Endothelial cell of umbilical vein (primary cell): Measurements from ENCODE around the gene TAF10. TPM values are rescaled to one million over a fixed set of nuclear protein-coding genes. Genes with fewer than 3 reads are reported as not detected.

Experiments
- BruUV-seq: library from RNA; stranded (reverse); fragments of 400-500 nt; replicated peaks from 2 replicates; lab custom pipeline; 2021; lab: Mats Ljungman, UMichigan
- CTCF ChIA-PET: fragments of 300-600, 350-600 bp; sonication (Branson Sonifier 250); formaldehyde crosslinking; loops from one replicate; lab custom pipeline; 2021; ENCODE audit warnings: antibody characterized with exemption, inconsistent platforms; lab: Charles Lee
- POLR2A ChIA-PET: fragments of 300-600, 350-600 bp; sonication (Branson Sonifier 250); formaldehyde crosslinking; loops from one replicate; lab custom pipeline; 2021; ENCODE audit warnings: antibody characterized with exemption, inconsistent platforms; lab: Charles Lee
- DNase-seq: peaks from one replicate; pipeline ENCODE4 v3.0.0-alpha.2; 2011; ENCODE audit warnings: low read depth, low spot score
- FAIRE-seq: peaks from 2 replicates; lab custom pipeline; 2011; peaks lifted over from hg19 to GRCh38; lab: Jason Lieb, UNC
- H2AFZ ChIP-seq: 2 replicates; pipeline ENCODE4 v1.6.0; 2012; ENCODE audit warnings: low read depth, low read length, control low read depth, inconsistent platforms
- H3K27ac ChIP-seq: 2 replicates; pipeline ENCODE4 v1.5.1; 2011; ENCODE audit warnings: low read depth, mild to moderate bottlenecking, control low read depth, low read length, moderate library complexity; ENCODE audit not compliant: insufficient read depth
- H3K27me3 ChIP-seq, 2 experiments: 2 replicates each; pipeline versions ENCODE4 v1.6.0 to v1.6.1; 2011; ENCODE audit warnings: low read length in 2 of 2, mixed read lengths in 1 of 2; ENCODE audit not compliant: control insufficient read depth in 2 of 2, insufficient read depth in 2 of 2
- H3K36me3 ChIP-seq, 2 experiments: 2 replicates in 1 of 2; 3 replicates in 1 of 2; pipeline ENCODE4 v1.5.1; 2011; ENCODE audit warnings: low read length in 2 of 2, mild to moderate bottlenecking in 1 of 2, moderate library complexity in 1 of 2; ENCODE audit not compliant: control insufficient read depth in 2 of 2, insufficient read depth in 2 of 2; ENCODE audit errors: extremely low read depth in 1 of 2
- H3K4me1 ChIP-seq: 3 replicates; pipeline ENCODE4 v1.5.1; 2011; ENCODE audit warnings: mild to moderate bottlenecking, low read length; ENCODE audit not compliant: control insufficient read depth, insufficient read depth; ENCODE audit errors: extremely low read depth
- H3K4me2 ChIP-seq: 2 replicates; pipeline ENCODE4 v1.6.1; 2011; ENCODE audit warnings: low read length, control low read depth, mixed read lengths; ENCODE audit not compliant: insufficient read depth
- H3K4me3 ChIP-seq, 3 experiments: fragments of 200-600 bp in 1 of 3; sonication (generic), shearing (Covaris generic) in 1 of 3; replicated peaks in 1 of 3; 2 replicates each; pipeline ENCODE4 v1.5.1; 2011 to 2016; ENCODE audit warnings: control low read depth in 3 of 3, low read length in 3 of 3, mild to moderate bottlenecking in 2 of 3, inconsistent platforms in 1 of 3, low read depth in 1 of 3, moderate library complexity in 1 of 3; ENCODE audit not compliant: insufficient read depth in 1 of 3
- H3K79me2 ChIP-seq: 2 replicates; pipeline ENCODE4 v1.6.0; 2012; ENCODE audit warnings: low read length, inconsistent platforms; ENCODE audit not compliant: control insufficient read depth, insufficient read depth
- H3K9ac ChIP-seq: replicated peaks from 2 replicates; pipeline ENCODE3; 2011; ENCODE audit warnings: low read length, control low read depth; ENCODE audit not compliant: insufficient read depth; ENCODE audit errors: extremely low read depth
- H3K9me1 ChIP-seq: replicated peaks from 3 replicates; pipeline ENCODE4 v1.6.0; 2011; ENCODE audit warnings: mild to moderate bottlenecking, low read length; ENCODE audit not compliant: control insufficient read depth, insufficient read depth; ENCODE audit errors: extremely low read depth
- H3K9me3 ChIP-seq: replicated peaks from 2 replicates; pipeline ENCODE4 v1.5.1; 2012; ENCODE audit warnings: low read length, inconsistent platforms; ENCODE audit not compliant: control insufficient read depth, insufficient read depth
- H4K20me1 ChIP-seq: replicated peaks from 2 replicates; pipeline ENCODE3; 2011; ENCODE audit warnings: mild to moderate bottlenecking, low read length; ENCODE audit not compliant: control insufficient read depth, insufficient read depth; ENCODE audit errors: extremely low read depth
- JUN ChIP-seq: IDR thresholded peaks from 2 replicates; pipeline ENCODE4 v1.6.1; 2011; ENCODE audit warnings: borderline replicate concordance, low read depth; ENCODE audit not compliant: insufficient read length, insufficient read depth
- POLR2A ChIP-seq: IDR thresholded peaks from 2 replicates; pipeline ENCODE4 v1.6.1; 2012; ENCODE audit warnings: low read depth, mild to moderate bottlenecking, control low read depth, low read length
- POLR2AphosphoS5 ChIP-seq: IDR thresholded peaks from 2 replicates; pipeline ENCODE4 v1.6.1; 2012; ENCODE audit warnings: low read depth, mild to moderate bottlenecking, control low read depth, low read length, moderate library complexity; ENCODE audit not compliant: insufficient read depth
- dilution Hi-C: fragments of 300-500 bp; cut with MboI; formaldehyde crosslinking; loops from one replicate; pipeline ENCODE4 v1.15.0; 2019; ENCODE audit warnings: low sequenced_read_pairs; ENCODE audit not compliant: extremely low pct_ligation_motif_present
- intact Hi-C: fragments of 100-400 bp; cut with micrococcal nuclease; formaldehyde crosslinking; loops from one replicate; pipeline ENCODE4 v1.10.0; 2022
- polyA plus RNA-seq, 4 experiments: library from polyadenylated mRNA; depleted of rRNA in 3 of 4; stranded (reverse) in 3 of 4; unstranded in 1 of 4; fragments of >200 nt; gene quantifications; 2 replicates each; pipeline versions ENCODE4 v1.2.1 to v1.2.3, GENCODE V29; 2011 to 2012; ENCODE audit warnings: missing spikeins in 1 of 4
- total RNA-seq: library from RNA; stranded (reverse); gene quantifications from 2 replicates; pipeline ENCODE4 v1.2.3, GENCODE V29; 2021
- TF ChIP-seq, protein P1 (sequence below), 2 donors: IDR thresholded peaks; 1 replicate in 1 of 2; 2 replicates in 1 of 2; pipeline ENCODE4 v1.5.1; 2011; ENCODE audit warnings: low read length in 2 of 2, mild to moderate bottlenecking in 2 of 2, moderate library complexity in 2 of 2, control low read depth in 1 of 2, inconsistent platforms in 1 of 2, low read depth in 1 of 2; ENCODE audit not compliant: insufficient read depth in 1 of 2; ENCODE audit errors: extremely low read depth in 1 of 2

TAF10 gene
- total and polyA plus RNA-seq, 2 donors (not counting 3 experiments of a cell fraction or from before 2014, with no cell fraction given) = 86.2 to 149 TPM

DNA sequence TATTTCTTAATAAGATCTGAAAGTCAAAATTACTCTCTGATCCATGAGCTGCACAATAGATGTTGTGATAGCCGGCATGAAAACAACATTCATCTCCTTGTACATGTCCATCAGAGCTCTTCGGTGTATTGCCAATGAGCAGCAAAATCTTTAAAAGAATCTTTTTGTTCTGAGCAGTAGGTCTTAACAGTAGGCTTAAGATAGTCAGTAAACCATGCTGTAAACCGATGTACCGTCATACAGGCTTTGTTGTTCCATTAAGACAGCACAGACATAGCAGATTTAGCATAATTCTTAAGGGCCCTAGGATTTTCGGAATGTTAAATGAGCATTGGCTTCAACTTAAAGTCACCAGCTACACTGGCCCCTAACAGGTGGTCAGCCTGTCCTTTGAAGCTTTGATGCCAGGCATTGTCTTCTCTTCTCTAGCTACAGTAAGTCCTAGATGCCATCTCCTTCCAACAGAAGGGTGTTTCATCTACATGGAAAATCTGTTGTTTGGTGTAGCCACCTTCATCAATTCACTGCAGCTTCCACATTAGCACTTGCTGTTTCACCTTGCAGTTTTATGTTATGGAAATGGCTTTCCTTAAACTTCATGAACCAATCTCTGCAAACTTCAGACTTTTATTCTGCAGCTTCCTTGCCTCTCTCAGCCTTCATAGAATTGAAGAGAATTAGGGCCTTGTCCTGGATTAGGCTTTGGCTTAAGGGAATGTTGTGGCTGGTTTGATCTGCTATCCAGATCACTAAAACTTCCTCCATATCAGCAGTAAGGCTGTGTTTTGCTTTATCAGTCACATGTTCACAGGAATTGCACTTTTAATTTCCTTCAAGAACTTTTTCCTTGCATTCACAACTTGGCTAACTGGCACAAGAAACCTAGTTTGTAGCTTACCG lies 37.0 kb downstream of the TAF10 start:
- no TSS peak for BruUV-seq
- CTCF ChIA-PET = interaction anchor here (1.0 to 2.0 kb wide), 6 partner anchors 12 to 93 kb away, joined by 3 to 15 read pairs (median 4); partner anchors contain the start of gene TAF10
- no peak for FAIRE-seq

More for the DNA sequence above, 37.0 kb downstream of the TAF10 start:
- H3K27me3 ChIP-seq = no peaks in the 10 kb centered on the region
- no peak overlapping the region for H3K9ac ChIP-seq
- H2AFZ ChIP-seq = no peak overlapping the region
- dilution Hi-C loops = no loop called here
- H4K20me1 ChIP-seq = no peaks in the 10 kb centered on the region
- H3K4me2 ChIP-seq = no peak overlapping the region
- no peaks in the 10 kb centered on the region for H3K36me3 ChIP-seq
- H3K4me1 ChIP-seq = peaks cover 32% of the 10 kb centered on the region
- intact Hi-C loops = no loop called here
- no peaks in the 10 kb centered on the region for H3K9me3 ChIP-seq
- no peaks in the 10 kb centered on the region for H3K79me2 ChIP-seq
- TF ChIP-seq POLR2A (no peak), POLR2AphosphoS5 (no peak), JUN (no peak)
- TF ChIP-seq, protein P1, sequence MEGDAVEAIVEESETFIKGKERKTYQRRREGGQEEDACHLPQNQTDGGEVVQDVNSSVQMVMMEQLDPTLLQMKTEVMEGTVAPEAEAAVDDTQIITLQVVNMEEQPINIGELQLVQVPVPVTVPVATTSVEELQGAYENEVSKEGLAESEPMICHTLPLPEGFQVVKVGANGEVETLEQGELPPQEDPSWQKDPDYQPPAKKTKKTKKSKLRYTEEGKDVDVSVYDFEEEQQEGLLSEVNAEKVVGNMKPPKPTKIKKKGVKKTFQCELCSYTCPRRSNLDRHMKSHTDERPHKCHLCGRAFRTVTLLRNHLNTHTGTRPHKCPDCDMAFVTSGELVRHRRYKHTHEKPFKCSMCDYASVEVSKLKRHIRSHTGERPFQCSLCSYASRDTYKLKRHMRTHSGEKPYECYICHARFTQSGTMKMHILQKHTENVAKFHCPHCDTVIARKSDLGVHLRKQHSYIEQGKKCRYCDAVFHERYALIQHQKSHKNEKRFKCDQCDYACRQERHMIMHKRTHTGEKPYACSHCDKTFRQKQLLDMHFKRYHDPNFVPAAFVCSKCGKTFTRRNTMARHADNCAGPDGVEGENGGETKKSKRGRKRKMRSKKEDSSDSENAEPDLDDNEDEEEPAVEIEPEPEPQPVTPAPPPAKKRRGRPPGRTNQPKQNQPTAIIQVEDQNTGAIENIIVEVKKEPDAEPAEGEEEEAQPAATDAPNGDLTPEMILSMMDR (IDR thresholded peaks at IDR 0.05; ENCODE audit: extremely low read depth in 1 of 2, insufficient read depth in 1 of 2, low read depth in 1 of 2, low read length in 2 of 2) = no peak
- peak; percentile 21 for DNase-seq
- H3K27ac ChIP-seq = no peak overlapping the region
- POLR2A ChIA-PET = no interaction called here
- no peaks in the 10 kb centered on the region for H3K9me1 ChIP-seq
- H3K4me3 ChIP-seq = no peak overlapping the region
